HL-60/S4 treated with retinoic acid at 250 ng/mL for 4 days and 3 days (cell line): ENCODE data around the gene SDK1.
"Not testable (repeated sequence)": the region's sequence is repeated elsewhere in the genome, so short reads cannot be mapped to it uniquely, and the experiment has no call there.

Experiments
- in situ Hi-C: fragments of 300-500 bp; cut with MboI; formaldehyde crosslinking; loops from 2 replicates; pipeline ENCODE4 v1.7.0; 2022; ENCODE audit warnings: low sequenced_read_pairs

The SDK1 gene

GRCh38 chr7:3710531-3710930 is 409.5 kb downstream of the SDK1 start:
- in situ Hi-C loops: no loop called here

GRCh38 chr7:3712841-3713240 is 411.8 kb downstream of the SDK1 start:
- in situ Hi-C loops: no loop called here

- in situ Hi-C loops: no loop called here
These were observed 420.4 kb downstream of the SDK1 start for GRCh38 chr7:3721422-3721821.

- in situ Hi-C loops: no loop called here
These were observed 421.4 kb downstream of the SDK1 start for GRCh38 chr7:3722396-3722922.

- in situ Hi-C loops: no loop called here
These were observed 424.4 kb downstream of the SDK1 start for GRCh38 chr7:3725155-3726059.

- in situ Hi-C loops: no loop called here
These were observed 429.2 kb downstream of the SDK1 start for GRCh38 chr7:3730276-3730675.

- in situ Hi-C loops: no loop called here
These were observed 431.4 kb downstream of the SDK1 start for GRCh38 chr7:3732395-3733005.

GRCh38 chr7:3733541-3734140 is 432.6 kb downstream of the SDK1 start:
- in situ Hi-C loops: no loop called here

- in situ Hi-C loops: no loop called here
These were observed 437.9 kb downstream of the SDK1 start for GRCh38 chr7:3738964-3739363.

GRCh38 chr7:3739983-3740382 is 438.9 kb downstream of the SDK1 start:
- in situ Hi-C loops: no loop called here

- in situ Hi-C loops: no loop called here
These were observed 446.4 kb downstream of the SDK1 start for GRCh38 chr7:3747467-3747866.

- in situ Hi-C loops: no loop called here
These were observed 447.3 kb downstream of the SDK1 start for GRCh38 chr7:3748389-3748788.

- in situ Hi-C loops: no loop called here
These were observed 452.8 kb downstream of the SDK1 start for GRCh38 chr7:3753868-3754267.

- in situ Hi-C loops: no loop called here
These were observed 453.7 kb downstream of the SDK1 start for GRCh38 chr7:3754493-3755341.

GRCh38 chr7:3755778-3756453 is 454.9 kb downstream of the SDK1 start:
- in situ Hi-C loops: not testable (repeated sequence)

- in situ Hi-C loops: no loop called here
These were observed 456.0 kb downstream of the SDK1 start for GRCh38 chr7:3757059-3757458.

- in situ Hi-C loops: no loop called here
These were observed 459.6 kb downstream of the SDK1 start for GRCh38 chr7:3760651-3761050.

GRCh38 chr7:3762146-3762831 is 461.2 kb downstream of the SDK1 start:
- in situ Hi-C loops: no loop called here

GRCh38 chr7:3767917-3768777 is 467.1 kb downstream of the SDK1 start:
- in situ Hi-C loops: no loop called here
